GM19193 (cell line): ENCODE measurements around the gene SACM1L.

Source experiments
- POLR2A ChIP-seq: IDR thresholded peaks from 4 replicates; pipeline ENCODE4 v1.6.1; 2011; ENCODE audit not compliant: insufficient read depth, insufficient read length; ENCODE audit errors: extremely low read depth

SACM1L gene

GRCh38 chr3:45778761-45779201 lies 89.6 kb downstream of the SACM1L start:
- TF ChIP-seq POLR2A, result no peak

DNA sequence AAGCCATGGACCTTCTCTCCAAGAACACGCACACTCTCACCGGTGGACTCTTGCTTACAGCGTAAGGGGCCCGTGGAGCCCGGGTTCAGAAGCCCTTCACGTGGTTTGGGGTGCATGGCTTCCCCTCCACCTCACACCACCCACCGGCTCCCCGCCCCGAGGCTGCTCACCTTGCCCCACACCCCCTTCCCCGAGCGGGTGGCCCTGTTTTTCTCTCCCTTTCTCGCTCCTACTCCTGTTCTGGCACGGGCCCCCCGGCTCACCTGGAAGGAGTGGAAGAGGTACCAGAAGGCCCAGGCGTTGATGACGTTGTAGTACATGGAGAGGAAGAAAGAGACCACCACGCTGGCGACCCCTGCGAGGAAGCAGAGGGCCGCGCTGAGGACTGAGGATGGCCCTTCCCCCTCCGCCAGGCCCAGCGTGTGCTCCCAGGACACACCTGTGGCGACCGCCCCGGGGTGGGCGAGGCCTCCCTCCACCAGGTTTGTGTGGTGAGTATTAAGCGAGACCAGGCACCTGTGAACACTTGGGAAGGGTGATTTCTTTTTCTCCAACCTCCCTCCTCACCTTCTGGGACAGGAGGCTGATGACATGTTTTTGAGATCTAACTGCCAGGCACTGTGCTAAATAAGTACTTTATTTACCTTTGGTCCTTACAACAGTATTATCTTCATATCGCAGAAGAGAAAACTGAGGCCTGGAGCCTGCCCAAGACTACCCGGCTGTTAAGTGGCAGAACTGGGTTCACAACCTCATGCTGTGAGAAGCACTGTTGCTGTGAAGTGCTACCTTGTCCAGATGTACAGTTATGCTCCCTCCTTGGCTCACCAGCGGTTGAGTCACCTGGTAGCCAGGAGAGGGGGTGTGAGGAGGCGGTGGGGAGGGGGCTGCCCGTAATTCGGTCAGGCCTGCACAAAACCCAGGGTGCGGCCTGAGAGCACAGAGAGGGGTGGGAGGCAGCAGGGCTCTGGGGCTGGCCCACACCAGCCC lies 90.8 kb downstream of the SACM1L start:
- TF ChIP-seq POLR2A, result no peak

DNA sequence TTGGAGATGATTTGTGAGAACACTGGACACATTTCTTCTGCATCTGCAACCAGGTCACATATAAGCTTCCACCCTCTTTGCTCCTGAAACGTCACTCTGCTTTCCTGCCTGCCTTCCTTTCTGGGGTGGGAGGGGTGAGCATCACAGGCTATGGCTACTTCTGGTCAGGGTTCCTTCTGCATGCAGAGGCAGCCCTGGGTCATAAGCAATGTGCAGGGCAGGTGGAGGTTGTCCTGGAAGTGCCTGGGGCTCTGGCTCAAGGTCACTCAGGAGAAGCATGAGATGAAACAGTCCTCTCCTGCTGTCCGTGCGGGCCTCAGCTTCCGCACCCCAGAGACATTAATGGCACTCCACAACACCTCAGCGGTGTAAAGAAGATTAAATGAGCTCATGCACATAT lies 92.1 kb downstream of the SACM1L start:
- no peak for TF ChIP-seq POLR2A

- TF ChIP-seq POLR2A, result no peak
These were observed 92.6 kb downstream of the SACM1L start for GRCh38 chr3:45781841-45782240.

DNA sequence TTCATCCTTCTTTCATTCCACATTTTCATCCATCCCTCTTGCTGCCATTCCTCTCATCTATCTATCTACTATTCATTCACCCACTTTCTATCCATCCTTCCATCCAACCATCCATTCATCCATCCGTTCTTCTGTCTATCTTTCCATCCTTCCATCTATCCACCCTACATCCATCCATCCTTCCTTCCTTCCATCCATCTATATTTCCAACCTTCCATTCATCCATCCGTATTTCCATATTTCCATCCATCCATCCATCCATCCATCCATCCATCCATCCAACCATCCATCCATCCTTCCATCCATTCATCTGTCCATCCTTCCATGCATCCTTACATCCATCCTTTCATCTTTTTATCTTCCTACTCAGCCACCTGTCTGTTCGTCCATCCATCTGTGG lies 93.2 kb downstream of the SACM1L start:
- no peak for TF ChIP-seq POLR2A

GRCh38 chr3:45783667-45784066 lies 94.5 kb downstream of the SACM1L start:
- no peak for TF ChIP-seq POLR2A

DNA sequence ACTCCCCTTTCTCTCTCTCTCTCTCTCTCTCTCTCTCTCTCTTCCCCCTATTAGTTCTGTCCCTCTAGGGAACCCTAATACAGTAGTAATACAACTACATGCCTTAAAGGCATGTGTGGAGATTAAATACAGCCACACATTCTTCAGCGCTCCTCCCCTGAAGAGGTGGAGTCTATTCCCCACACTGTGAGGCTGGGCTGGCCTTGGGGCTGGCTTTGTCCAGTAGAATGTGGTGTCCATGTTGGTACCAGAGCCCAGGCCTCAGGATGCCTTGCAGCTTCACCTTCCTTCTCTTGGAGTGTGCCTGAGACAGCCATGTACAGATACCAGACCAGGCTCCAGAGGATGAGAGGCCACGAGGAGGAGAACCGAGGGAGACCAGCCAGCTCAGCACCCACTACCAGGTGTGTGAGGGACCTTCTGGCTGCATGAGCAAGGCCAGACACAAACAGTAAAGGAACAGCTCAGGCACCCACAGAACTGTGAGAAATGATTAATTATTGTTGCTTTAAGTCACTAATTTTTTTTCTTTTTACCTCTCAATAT lies 96.5 kb downstream of the SACM1L start:
- TF ChIP-seq POLR2A, result no peak

- TF ChIP-seq POLR2A, result no peak
These were observed 97.8 kb downstream of the SACM1L start for GRCh38 chr3:45786801-45787495.

- no peak for TF ChIP-seq POLR2A
These were observed 98.4 kb downstream of the SACM1L start for GRCh38 chr3:45787551-45787950.

DNA sequence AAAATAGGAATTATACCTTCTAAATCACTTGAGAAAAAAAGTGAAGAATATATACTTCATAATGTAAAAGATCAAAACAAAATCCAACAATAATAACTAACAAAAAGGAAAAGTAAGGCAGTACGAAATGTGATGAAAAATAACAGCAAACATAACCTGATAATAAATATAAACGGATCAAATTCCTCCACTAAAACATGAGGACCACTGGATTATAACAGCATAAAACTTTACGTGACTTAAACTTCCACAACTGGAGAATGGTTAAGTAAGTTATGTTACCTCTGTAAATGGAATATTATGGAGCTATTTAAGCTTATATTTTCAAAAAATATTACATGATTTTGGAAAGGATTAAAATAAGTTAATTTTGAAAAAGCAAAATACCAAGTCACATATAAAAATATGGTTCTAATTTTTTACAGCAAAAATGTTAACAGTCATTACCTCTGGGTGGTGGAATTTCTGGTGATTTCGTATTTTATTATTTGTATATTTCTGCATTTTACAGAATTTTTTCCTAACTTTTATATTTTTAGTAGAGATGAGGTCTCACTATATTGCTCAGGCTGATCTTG lies 100.1 kb downstream of the SACM1L start:
- TF ChIP-seq POLR2A, result no peak

GRCh38 chr3:45790596-45790995 lies 101.4 kb downstream of the SACM1L start:
- no peak for TF ChIP-seq POLR2A

- TF ChIP-seq POLR2A, result no peak
These were observed 102.8 kb downstream of the SACM1L start for GRCh38 chr3:45792036-45792435.

DNA sequence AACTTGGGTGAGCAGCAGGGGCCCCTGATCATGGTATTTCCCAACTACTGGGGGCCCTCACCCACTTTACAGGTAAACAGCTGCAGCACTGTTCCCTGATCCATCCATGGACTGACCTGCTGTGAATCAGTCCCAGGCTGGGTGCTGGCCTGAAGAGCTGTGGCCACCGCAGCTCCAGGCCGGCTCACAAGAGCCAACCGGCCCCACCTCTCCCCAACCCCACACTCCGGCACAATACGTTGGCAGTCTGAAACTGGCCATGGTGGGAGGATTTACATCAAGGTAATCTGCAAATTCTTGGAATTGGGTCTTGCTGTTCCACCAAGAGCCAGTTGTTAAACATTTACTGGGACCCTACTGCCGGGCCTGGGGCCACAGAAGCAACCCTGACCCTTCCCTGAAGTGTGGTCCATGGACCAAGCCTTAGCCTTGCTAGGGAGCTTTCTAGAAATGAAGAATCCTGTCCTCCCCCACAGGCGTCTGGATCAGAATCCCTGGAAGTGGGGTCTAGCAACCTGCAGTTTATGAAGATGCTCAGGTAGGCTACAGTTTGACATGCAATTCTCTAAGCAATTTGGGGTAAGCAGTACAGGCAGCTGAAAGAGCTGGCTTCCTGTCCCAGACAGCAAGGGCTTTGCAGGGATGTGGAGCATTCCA lies 103.4 kb downstream of the SACM1L start:
- no peak for TF ChIP-seq POLR2A

GRCh38 chr3:45793482-45794176 lies 104.4 kb downstream of the SACM1L start:
- no peak for TF ChIP-seq POLR2A
